Measurements from ENCODE around the gene APEH.

DNA sequence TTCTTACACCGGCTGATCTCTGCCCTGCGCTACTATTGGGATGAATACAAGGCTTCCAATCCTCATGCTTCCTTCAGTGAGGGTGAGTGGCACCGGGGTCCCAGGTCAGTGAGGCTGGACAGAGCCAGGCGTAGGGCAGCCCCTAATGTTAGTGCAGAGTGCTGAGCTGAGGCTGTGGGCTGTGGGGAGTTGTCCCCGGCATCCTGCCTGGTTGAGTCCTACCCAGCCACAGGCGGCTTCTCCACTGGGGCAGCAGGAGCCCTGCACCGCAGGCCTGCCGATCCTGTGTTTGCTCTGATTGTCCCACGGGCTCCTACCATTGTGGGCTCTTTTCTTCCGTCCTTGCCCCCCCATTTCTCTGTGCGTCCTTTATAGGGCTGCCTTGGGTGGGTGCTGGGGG, 28.5 kb downstream of the APEH start:
- no peak for TF ChIP-seq POLR2A (IDR thresholded peaks at IDR 0.05)
- TF ChIP-seq, protein P1, sequence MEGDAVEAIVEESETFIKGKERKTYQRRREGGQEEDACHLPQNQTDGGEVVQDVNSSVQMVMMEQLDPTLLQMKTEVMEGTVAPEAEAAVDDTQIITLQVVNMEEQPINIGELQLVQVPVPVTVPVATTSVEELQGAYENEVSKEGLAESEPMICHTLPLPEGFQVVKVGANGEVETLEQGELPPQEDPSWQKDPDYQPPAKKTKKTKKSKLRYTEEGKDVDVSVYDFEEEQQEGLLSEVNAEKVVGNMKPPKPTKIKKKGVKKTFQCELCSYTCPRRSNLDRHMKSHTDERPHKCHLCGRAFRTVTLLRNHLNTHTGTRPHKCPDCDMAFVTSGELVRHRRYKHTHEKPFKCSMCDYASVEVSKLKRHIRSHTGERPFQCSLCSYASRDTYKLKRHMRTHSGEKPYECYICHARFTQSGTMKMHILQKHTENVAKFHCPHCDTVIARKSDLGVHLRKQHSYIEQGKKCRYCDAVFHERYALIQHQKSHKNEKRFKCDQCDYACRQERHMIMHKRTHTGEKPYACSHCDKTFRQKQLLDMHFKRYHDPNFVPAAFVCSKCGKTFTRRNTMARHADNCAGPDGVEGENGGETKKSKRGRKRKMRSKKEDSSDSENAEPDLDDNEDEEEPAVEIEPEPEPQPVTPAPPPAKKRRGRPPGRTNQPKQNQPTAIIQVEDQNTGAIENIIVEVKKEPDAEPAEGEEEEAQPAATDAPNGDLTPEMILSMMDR (IDR thresholded peaks at IDR 0.05): no peak

Measured in adrenal gland (tissue), 5 donors.